NCI-H2227 (cell line): ENCODE data around the gene PRPF6.
A peak's percentile ranks its signal among the peaks of the same experiment; 100 is the strongest.
"Not testable (repeated sequence)": the region's sequence is repeated elsewhere in the genome, so short reads cannot be mapped to it uniquely, and the experiment has no call there.

Source experiments
- DNase-seq: peaks from one replicate; lab custom pipeline; 2025; ENCODE audit not compliant: unreplicated experiment; lab: John Stamatoyannopoulos, UW

PRPF6 gene

GRCh38 chr20:63973160-63973479, 7.8 kb upstream of the PRPF6 start:
- no peak for DNase-seq

- peak; percentile 93 for DNase-seq
These were observed 7.1 kb upstream of the PRPF6 start for GRCh38 chr20:63973636-63974401.

- DNase-seq = no peak
These were observed 6.3 kb upstream of the PRPF6 start for GRCh38 chr20:63974402-63975200.

GRCh38 chr20:63976511-63976910, 4.4 kb upstream of the PRPF6 start:
- not testable (repeated sequence) for DNase-seq

- DNase-seq = no peak
These were observed 3.8 kb upstream of the PRPF6 start for GRCh38 chr20:63976980-63977738.

- DNase-seq = no peak
These were observed 3.1 kb upstream of the PRPF6 start for GRCh38 chr20:63977739-63978276.

- DNase-seq = peak; percentile 82
These were observed 2.4 kb upstream of the PRPF6 start for GRCh38 chr20:63978319-63979228.

- DNase-seq = no peak
These were observed 1.7 kb upstream of the PRPF6 start for GRCh38 chr20:63979229-63979556.

- DNase-seq = peak; percentile 85
These were observed 1.2 kb upstream of the PRPF6 start, which contains the start of gene SAMD10 for GRCh38 chr20:63979557-63980316. TSS of gene SAMD10 (minus strand) at chr20:63979642. CDS start at chr20:63979467, 175 bp downstream.

GRCh38 chr20:63980317-63980805, 571 bp upstream of the PRPF6 start:
- no peak for DNase-seq

- DNase-seq = no peak
These were observed 2.0 kb downstream of the PRPF6 start for GRCh38 chr20:63982937-63983336.

GRCh38 chr20:64000906-64001305, 20.0 kb downstream of the PRPF6 start:
- no peak for DNase-seq

GRCh38 chr20:64001607-64002011, 20.7 kb downstream of the PRPF6 start:
- no peak for DNase-seq

GRCh38 chr20:64003960-64004725, 23.2 kb downstream of the PRPF6 start:
- DNase-seq = no peak

- no peak for DNase-seq
These were observed 24.5 kb downstream of the PRPF6 start for GRCh38 chr20:64005394-64005793.

GRCh38 chr20:64006490-64006889, 25.6 kb downstream of the PRPF6 start:
- DNase-seq = no peak

GRCh38 chr20:64006902-64007301, 26.0 kb downstream of the PRPF6 start:
- no peak for DNase-seq

GRCh38 chr20:64009811-64010387, 29.0 kb downstream of the PRPF6 start:
- no peak for DNase-seq
